Measurements from ENCODE around the gene NCAN.
A peak's percentile ranks its signal among the peaks of the same experiment; 100 is the strongest.
"Not testable (repeated sequence)": the region's sequence is repeated elsewhere in the genome, so short reads cannot be mapped to it uniquely, and the experiment has no call there.

NCAN gene

DNA sequence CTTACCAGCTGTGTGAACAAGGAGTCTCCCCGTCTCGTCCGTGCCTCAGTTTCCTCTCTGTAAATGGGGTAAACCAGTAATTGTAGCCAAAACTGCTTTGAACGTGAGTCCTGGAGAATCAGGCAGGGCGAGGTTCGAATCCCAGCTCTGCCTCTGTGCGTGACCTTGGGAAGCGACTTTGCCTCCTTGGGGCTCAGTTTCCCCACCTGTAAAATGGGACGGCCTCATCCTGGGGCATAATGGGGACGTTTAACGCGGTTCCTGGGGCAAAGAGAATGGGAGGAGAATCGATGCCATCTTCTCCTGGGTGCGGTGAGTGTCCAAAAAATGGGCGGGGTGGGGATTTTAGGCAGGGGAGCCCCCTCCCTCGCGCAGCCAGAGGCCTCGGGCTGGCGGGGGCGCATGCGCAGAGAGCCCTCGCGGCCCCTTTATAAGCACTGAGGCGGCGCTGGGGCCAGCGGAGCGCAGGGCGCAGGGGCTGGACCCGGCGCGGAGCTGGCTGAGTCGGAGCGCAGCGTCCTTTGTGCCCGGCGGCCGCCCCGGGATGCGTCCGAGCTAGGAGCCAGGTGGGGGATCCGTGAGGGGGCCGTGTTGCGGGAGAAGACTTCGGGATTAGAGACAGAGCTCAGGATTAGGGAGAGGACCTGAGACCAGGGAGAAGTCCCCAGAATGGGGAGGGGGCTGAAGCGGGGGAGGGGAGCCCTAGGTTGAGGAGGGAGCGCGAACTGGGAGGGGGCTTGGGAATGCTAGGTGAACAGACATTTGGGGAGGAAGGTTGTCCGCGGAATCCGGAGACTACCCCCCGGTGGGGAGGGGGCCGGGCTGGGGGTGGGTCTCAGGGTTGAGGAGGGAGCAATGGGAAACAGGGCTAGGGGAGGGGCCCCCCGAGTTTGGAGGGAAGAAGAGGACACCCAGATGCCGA, at the start of gene NCAN:
TSS of gene NCAN (plus strand) at position 460 of the 922 bp plus-strand sequence. CDS start 4,996 bp downstream, outside the sequence.
- DNase-seq: no peak

DNA sequence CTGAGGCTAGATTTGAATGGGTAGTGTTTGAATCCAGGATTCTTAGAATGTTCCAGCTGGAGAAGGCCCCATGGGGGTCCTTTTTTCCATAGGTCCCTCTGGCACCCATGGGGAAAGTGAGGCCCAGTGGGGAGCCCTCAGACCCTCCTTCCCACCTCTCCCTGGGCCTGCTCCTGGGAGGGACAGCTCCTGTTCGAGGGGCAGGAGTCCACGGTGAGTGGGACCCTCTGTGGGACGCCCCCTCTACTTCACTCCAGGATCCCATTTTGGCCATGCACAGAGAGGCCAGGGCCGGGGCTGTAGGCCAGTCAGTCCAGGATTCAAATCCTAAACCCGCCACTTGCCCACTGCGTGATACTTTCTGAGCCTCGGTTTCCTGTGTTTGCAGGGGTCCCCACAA, 49.3 kb upstream of the NCAN start:
- no peak for DNase-seq

DNA sequence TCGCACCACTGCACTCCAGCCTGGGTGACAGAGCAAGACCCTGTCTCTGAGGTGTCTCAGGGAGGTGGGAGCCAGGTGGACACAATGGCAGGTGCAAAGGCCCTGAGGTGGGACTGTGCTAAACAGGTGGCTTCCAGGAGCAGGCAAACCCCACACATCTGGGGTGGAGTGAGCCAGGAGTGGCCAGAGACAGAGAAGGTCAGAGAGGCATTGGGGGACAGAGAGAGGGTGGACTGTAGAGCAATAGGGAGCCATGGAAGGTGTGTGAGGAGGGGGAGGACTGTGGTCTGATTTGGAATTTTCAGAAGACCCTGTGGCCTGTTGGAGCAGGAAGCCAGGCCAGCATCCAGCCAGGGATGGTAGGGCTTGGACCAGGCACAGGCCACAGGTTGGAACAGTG, 46.4 kb upstream of the NCAN start:
- DNase-seq: no peak

DNA sequence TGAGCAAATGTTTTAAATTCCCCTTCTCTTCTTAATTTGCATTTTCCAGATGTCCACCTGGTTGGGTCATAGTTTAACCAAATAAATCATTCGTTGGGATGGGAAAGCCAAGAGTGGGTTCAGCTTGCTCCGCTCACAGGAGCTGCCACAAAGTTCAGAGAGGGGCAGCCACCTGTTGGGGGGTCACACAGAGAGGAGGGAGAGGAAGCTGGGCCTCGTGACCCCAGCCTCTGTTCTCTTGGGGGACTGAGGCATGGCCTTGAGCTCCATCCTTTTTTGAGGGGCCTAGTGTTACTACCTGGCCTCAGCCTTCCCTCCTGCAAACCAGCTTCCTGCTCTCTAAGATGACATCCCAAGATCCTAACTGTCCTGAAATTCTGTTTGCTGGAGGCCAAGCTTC, 44.1 kb upstream of the NCAN start:
- DNase-seq: no peak

DNA sequence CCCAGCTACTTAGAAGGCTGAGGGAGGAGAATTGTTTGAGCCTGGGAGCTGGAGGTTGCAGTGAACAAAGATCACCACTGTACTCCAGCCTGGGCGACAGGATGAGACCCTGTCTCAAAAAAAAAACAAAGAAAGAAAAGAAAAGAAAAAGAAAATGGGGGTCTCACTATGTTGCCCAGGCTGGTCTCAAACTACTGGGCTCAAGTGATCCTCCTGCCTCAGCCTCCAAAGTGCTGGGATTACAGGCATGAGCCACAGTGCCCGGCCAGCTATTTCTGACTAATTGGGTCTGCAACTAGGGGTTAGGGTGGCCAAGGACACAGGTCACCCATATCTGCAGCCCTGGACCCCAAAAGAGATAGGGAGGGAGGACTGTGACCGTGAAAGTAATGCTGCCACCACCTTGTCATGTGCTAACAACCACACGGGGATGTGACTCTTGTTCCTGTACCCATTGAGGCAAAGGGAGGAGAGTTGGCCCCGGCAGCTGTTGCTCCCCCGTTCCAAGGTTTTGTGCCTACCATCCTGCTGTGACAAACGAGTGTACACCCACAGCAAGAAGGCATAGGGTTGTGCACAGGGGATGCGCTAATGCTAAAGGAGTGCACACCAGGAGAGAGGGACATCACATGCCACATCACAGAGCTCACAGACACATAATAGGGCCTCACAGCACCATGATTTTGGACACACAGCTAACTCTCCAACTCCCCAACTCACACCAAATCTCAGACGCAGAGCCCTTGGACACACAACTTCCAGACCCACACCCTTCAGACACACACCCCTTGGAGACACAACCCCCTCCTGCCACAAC, 42.3 kb upstream of the NCAN start:
- DNase-seq: no peak

DNA sequence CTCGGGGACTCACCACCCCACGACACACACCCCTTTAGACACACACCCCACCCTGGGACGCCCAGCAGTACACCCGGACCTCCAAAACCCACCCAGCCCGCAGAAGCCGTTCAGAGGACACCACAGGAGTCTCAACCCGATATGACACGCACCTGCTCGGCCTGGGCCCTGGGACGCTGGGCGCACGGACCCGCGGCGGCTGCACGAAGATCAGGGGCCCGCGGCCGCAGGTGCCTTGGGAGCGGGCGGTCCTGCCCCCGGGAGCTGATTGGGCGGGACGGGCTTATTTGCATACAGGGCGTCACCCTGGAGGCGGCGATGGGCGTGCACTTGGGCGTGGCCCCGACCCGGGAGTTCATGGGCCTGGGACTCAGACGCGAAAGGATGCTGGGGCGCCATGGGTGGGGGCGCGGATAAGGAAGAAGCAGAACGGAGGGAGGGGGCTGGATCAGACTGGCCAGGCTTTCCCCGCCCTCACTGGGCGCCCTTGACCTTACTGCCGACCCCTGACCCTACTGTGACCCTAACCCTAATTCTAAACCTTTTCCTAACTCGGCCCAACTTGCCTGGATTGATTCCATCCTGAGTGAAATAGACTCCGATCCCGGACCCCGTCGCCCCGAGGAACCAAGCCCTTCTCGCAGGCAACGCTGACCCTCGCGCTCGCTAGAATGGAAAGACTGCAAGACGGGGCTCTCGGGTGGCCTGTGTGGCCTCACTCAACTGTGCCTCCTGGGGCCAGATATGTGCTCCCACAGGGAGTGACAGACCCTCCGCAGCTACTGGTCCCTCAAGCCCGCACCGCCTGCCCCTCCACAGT, 41.5 kb upstream of the NCAN start, which contains the start of gene MEF2B:
TSS of gene MEF2B (minus strand) at position 211 of the 820 bp plus-strand sequence. CDS start 19,528 bp downstream, outside the sequence.
- DNase-seq: peak; percentile 82

DNA sequence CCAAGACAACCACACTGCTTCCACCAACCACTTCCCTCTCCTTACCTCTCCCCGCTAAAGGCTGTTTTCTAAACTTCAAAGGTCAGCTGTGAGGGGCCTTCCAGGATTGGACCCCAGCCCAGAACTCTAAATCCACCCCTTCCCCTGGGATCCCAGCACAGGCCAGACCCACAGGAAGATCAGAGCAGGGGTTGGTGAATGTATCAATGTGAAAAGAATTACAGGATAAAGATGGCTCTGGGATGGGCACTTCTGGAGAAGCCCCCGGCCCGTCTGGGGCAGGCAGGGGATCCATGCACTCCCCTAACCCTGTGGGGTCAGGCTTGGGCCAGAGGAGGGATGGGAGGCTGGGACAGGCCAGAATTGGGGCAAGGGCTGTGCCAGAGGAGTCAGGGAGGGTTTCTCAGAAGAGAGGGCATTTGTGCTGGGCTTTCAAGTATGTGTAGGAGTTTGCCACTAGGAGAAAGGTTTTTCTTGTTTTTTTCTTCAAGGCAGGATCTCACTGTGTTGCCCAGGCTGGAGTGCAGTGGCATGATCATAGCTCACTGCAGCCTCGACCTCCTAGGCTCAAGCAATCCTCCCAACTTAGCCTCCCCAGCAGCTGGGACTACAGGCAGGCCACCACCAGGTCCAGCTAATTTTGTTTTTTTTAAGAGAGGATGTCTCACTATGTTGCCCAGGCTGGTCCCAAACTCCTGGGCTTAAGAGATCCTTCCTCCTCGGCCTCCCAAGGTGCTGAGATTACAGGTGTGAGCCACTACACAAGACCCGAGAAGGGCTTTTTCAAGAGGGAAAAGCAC, 40.7 kb upstream of the NCAN start:
- DNase-seq: no peak

DNA sequence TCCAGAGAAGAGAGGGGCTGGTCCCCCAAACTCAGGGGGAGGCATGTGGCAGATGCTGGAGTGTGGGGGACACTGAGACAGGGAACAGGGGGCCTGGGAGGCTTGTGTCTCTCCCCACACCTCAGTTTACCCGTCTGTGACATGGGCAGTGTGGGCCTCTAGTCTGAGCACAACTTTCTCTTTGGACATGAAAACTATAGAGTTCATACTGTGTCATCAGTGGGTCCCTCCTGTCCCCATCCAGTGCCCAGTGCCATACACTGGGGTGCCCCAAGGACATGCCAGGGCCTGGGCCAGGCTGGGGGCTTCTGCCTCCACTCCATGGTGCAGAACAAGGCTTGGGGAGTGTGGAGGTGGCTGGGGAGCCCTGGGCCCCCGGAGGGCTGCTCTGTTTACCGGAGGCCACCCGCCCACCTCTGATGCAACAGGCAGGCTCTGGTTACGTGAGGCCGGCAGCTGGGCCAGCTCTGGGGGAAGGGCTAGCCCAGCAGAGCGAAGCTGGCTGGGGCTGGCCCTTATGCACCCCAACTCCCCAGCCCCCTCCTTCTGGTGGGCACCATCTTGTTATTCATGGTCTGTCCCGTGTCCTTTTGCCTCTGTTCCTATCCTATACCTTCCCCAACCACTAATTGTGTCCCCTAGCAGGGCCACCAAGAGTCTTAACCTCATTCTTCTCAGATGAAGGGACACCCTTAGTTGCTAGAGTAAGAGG, 39.8 kb upstream of the NCAN start:
- no peak for DNase-seq

DNA sequence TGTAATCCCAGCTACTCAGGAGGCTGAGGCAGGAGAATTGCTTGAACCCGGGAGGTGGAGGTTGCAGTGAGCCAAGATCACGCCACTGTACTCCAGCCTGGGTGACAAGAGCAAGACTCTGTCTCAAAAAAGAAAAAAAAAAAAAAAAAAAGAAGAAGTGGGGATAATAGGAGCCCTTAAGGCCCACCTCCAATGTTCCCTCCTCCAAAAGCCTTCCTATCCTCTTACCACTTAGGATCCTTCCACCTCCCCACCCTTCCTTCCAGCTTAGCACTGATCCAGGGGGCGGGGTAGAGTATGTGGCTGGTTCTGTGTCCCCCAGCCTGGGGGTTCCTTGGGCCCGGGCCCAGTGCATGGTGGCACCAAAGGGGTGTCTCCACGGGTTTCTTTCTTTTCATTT, 38.5 kb upstream of the NCAN start:
- not testable (repeated sequence) for DNase-seq

DNA sequence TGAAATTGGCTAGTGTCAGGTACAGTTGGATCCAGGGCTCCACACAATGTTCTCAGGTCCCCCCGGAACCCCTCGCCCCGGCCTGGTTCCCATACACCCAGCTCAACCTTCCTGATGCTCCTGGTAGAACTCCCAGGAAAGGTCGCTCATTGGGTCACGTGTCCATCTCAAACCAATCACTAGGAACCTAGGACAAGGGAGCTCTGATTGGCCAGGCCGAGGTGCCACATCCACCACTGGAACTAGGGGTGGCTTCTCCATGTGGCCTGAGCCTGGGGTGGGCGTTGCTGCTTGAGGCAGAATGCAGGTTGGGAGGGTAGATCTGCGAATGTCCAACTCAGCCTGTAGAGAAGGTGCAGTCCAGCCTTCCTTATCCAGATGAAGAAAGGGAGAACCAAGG, 34.8 kb upstream of the NCAN start:
- DNase-seq: no peak

DNA sequence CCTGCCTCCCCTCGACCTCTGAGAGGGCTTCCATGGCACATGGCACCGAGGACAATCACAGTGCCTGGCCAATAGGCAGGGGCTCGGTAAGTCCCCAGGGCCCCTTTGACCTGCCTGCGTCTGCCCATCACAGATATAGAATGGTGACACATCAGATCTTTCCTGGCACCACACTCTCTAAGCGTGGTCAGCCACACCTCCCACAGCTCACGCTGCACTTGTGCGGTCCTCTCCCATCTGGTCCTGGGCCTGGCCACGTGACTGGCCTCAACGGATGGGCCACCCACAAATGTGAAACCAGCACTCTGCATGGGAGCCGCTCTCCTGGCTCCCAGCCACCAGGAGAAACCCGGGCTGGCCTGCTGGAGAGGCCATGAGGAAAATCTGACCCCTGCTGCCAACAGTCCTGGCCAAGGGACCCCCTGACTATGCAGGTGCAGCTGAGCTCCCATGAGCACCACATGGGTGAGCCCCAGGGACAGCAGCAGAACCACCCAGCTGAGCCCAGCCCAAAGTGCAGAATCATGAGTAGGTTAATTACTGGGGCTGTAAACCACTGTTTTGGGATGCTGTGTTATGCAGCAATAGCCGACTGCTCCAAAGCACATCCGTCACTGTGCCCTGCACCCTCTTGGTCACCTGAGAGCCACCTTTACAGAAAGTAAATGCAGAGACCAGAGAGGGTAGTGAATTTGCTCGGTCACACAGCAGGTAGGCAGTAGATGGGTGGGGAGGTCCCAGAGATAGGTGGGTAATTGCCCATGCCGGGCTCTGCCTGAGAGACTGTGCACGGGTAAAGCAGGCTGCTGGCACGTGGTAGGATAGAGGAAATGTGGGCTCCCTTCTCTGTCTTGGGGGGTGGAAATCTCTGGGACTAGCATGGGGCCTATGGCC, 32.0 kb upstream of the NCAN start:
- no peak for DNase-seq

DNA sequence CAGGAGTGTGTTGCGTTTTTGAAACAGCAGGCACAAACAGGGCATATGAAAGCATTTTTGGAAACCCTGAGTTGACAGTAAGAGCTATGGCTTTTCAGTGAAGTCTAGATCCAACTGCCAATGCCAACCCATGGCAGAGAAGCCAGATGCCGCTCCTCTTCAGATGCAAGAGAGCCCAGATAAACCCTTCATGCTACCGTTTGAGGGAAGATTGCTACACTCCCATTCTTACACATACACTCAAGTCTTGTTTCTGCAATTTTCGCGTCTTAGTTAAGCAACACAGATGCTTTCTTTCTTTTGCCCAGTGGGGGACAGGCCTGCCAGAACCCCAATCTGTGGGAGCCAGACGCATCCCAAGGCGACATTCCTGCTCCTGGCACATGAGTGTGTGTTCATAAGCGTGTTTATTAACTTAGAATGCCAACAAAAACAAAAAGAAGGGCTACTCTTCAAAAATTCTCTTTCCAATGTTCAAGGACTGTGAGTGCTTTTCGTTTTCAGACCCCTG, 30.2 kb upstream of the NCAN start:
- DNase-seq: no peak

DNA sequence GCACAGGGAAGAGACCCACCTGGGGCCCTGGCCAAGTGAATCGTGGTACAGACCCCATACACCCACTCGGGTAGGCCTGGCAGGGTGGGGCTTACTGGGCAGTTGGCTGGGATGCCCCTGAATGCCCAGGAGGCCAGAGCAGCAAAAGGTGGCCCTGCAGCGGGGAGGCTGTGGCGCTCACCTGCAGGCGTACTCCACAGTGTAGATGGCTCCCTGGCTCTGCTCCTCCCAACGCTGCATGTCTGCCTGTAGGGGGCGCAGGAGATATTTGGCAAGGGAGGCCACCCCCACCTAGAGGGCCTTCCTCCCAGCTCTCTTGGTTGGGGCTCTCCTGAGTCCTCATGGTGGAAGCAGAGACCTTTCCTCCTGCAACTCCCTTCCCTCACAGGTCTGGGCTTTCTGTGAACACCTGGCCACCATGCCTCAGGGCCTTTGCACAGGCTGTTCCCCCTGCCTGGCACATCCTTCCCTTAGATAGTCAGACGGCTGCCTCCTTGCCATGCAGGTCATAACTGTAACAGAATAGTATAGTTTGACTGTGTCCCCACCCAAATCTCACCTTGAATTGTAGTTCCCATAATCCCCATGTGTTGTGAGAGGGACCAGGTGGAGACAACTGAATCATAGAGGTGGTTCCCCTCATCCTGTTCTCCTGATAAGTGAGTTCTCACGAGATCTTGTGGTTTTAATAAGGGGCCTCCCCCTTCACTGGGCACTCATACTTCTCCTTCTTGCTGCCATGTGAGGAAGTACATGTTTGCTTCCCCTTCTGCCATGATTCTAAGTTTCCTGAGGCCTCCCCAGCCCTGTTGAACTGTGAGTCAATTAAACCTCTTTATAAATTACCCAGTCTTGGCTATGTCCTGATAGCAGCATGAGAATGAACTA, 25.7 kb upstream of the NCAN start:
- peak; percentile 56 for DNase-seq

DNA sequence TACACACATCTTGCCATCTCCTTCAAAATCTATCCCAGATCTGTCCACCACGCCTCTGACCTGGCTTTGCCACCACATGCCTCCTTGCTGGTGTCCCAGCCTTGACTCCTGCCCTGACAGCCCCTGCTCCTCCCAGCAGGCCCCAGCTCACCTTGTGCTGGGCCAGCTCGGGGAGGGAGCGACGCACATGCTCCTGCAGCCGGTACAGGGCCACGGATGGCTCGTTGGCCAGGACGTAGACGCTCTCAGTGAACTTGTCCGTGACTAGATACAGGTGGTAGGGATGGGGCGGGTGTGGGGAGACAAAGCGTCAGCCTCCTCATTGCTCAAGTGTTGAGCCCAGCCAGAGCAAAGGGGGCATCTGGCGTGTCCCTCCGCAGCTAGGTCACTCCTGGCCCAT, 25.0 kb upstream of the NCAN start:
- no peak for DNase-seq

DNA sequence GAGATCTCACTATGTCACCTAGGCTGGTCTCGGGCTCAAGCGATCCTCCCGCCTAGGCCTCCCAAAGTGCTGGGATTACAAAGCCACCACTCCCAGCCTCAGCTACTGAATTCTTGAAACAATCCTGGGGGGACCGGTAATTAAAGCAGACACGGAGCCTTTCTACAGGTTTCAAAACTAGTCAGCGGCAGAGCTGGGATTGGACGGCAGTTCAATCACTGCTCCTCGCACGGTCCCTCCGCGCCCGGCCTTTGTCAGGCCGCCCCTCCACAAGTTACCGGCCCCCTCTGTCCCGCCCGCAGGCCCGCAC, 20.0 kb upstream of the NCAN start:
- no peak for DNase-seq

DNA sequence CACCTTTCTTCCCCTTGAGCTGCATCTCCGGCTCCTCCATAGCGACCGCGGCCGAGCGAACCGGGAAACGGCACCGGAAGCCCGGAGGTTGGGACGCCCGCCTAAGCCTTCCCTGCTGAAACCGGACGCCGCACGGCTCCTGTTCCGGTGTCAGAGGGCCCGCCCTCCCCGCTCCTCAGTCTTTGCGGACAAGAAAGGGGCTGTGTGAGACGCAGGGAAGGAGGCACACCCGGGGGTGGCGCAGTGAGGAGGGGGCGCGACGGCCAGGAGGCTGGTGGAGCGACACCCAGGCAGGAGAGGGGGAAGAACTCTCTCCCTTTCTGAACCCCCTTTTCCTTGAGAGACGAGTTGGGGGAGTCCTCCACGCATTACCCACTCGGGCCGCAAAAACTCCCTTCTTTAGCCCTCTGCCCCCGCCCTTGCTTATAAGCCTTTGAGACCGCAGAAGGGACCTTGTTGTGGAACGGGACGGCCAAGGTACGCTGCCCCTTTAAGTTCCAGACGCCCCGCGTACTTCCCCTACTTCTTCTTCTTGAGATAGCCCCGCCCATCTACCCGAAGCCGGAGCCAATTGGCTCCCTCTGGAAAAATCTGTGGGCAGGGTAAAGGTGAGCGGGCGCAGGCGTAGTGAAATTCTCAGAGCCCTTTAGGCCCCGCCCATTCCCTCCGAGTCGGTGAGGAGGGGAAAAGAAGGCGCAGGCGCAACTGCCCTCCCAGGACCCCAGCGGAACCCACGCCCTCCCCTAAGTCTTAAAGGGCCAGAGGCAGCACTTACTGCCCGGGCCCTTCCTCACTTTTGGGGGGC, 19.5 kb upstream of the NCAN start, which contains the start of the genes BORCS8 and RFXANK:
TSS of gene BORCS8 (minus strand) at position 75 of the 805 bp plus-strand sequence. CDS start at position 40, 35 bp downstream.
TSS of gene RFXANK (plus strand) at position 181 of the 805 bp plus-strand sequence. CDS start 1,689 bp downstream, outside the sequence.
- DNase-seq: peak; percentile 97

DNA sequence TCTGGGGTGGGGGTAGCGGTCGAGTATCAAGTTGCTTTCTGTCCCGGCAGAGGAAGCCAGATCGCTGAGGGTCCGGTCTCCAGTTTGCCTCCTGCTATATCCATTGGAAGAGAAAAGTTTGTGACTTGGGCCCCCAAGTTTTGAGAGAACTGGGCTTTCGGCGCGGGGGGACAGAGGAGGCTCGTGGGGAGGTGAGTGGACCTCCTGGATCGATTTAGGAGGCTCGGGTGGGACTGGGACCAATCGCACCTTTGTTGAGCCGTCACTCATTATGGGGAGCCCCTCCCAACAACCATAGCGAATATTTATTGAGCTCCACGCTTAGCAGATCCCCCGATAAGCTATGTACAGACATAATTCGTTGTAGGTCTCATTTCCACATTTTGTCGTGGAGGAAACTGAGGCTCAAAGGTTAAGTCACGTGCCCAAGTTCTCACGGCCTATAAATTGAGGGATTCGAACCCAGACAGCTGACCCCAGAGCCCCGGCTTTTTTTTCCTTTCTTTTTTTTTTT, 18.8 kb upstream of the NCAN start:
- DNase-seq: no peak

DNA sequence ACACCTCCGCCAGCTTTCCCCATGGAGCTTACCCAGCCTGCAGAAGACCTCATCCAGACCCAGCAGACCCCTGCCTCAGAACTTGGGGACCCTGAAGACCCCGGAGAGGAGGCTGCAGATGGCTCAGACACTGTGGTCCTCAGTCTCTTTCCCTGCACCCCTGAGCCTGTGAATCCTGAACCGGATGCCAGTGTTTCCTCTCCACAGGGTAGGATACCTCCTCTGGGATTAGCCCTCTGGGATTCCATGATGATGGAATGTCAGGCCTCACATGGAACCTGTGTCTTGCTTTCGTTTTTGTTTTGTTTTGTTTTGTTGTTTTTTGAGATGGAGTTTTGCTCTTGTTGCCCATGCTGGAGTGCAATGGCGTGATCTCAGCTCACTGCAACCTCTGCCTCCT, 17.8 kb upstream of the NCAN start:
- no peak for DNase-seq

All from stimulated activated CD4-positive, alpha-beta T cell treated with anti-CD3 and anti-CD28 coated beads, Interleukin-4, amount 100 ng/mL, for 1 hour (primary cell).